ENCODE results near the gene GABRA1.

GABRA1 gene

GRCh38 chr5:161847941-161848391 is at the start of gene GABRA1:
GABRA1 (plus strand) TSS chr5:161848120; CDS start chr5:161850811, 2,691 bp downstream.
- no peak for DNase-seq
- H3K4me3 ChIP-seq (ENCODE audit: low read depth, low read length): no peak within 1 kb of the TSS
- no peaks in the 10 kb centered on the region for H3K27me3 ChIP-seq (replicated peaks)
- no peaks in the 10 kb centered on the region for H3K36me3 ChIP-seq (replicated peaks)
- no peak for TF ChIP-seq CTCF (IDR thresholded peaks at IDR 0.05; ENCODE audit: low read depth, low read length, missing control alignments)
- no peak within 1 kb of the TSS for H3K27ac ChIP-seq
- in situ Hi-C loops (cut with HindIII; ENCODE audit: low pct_ligation_motif_present, low sequenced_read_pairs): no loop called here

- in situ Hi-C loops (cut with HindIII; ENCODE audit: low pct_ligation_motif_present, low sequenced_read_pairs): no loop called here
- no peak for DNase-seq
- Histone ChIP-seq H3K27me3 (replicated peaks) (no peaks in the 10 kb centered on the region), H3K36me3 (replicated peaks) (no peaks in the 10 kb centered on the region), H3K27ac (no peak overlapping the region), H3K4me3 (ENCODE audit: low read depth, low read length) (no peak overlapping the region)
- TF ChIP-seq CTCF (IDR thresholded peaks at IDR 0.05; ENCODE audit: low read depth, low read length, missing control alignments): no peak
Measured at GRCh38 chr5:161799316-161799715, 48.6 kb upstream of the GABRA1 start.

- in situ Hi-C loops (cut with HindIII; ENCODE audit: low pct_ligation_motif_present, low sequenced_read_pairs): no loop called here
- no peak overlapping the region for H3K4me3 ChIP-seq (ENCODE audit: low read depth, low read length)
- H3K27me3 ChIP-seq (replicated peaks): no peaks in the 10 kb centered on the region
- no peak for DNase-seq
- no peak for TF ChIP-seq CTCF (IDR thresholded peaks at IDR 0.05; ENCODE audit: low read depth, low read length, missing control alignments)
- no peak overlapping the region for H3K27ac ChIP-seq
- H3K36me3 ChIP-seq (replicated peaks): no peaks in the 10 kb centered on the region
Measured at GRCh38 chr5:161804263-161804662, 43.7 kb upstream of the GABRA1 start.

- no peak overlapping the region for H3K27ac ChIP-seq
- no peak for TF ChIP-seq CTCF (IDR thresholded peaks at IDR 0.05; ENCODE audit: low read depth, low read length, missing control alignments)
- no peaks in the 10 kb centered on the region for H3K36me3 ChIP-seq (replicated peaks)
- no peaks in the 10 kb centered on the region for H3K27me3 ChIP-seq (replicated peaks)
- in situ Hi-C loops (cut with HindIII; ENCODE audit: low pct_ligation_motif_present, low sequenced_read_pairs): no loop called here
- no peak for DNase-seq
- H3K4me3 ChIP-seq (ENCODE audit: low read depth, low read length): no peak overlapping the region
Measured at GRCh38 chr5:161846746-161847145, 1.2 kb upstream of the GABRA1 start.

GRCh38 chr5:161847447-161847846 is 473 bp upstream of the GABRA1 start:
- H3K27me3 ChIP-seq (replicated peaks): no peaks in the 10 kb centered on the region
- DNase-seq: no peak
- no peaks in the 10 kb centered on the region for H3K36me3 ChIP-seq (replicated peaks)
- in situ Hi-C loops (cut with HindIII; ENCODE audit: low pct_ligation_motif_present, low sequenced_read_pairs): no loop called here
- H3K27ac ChIP-seq: no peak overlapping the region
- H3K4me3 ChIP-seq (ENCODE audit: low read depth, low read length): no peak overlapping the region
- TF ChIP-seq CTCF (IDR thresholded peaks at IDR 0.05; ENCODE audit: low read depth, low read length, missing control alignments): no peak

- TF ChIP-seq CTCF (IDR thresholded peaks at IDR 0.05; ENCODE audit: low read depth, low read length, missing control alignments): no peak
- Histone ChIP-seq H3K27me3 (replicated peaks) (no peaks in the 10 kb centered on the region), H3K27ac (no peak overlapping the region), H3K4me3 (ENCODE audit: low read depth, low read length) (no peak overlapping the region), H3K36me3 (replicated peaks) (no peaks in the 10 kb centered on the region)
- no peak for DNase-seq
- in situ Hi-C loops (cut with HindIII; ENCODE audit: low pct_ligation_motif_present, low sequenced_read_pairs): no loop called here
Measured at GRCh38 chr5:161850491-161850890, 2.6 kb downstream of the GABRA1 start.

Data from brain microvascular endothelial cell (primary cell).